HCT116 (cell line): ENCODE data around the gene MYLK4. TPM values are rescaled to one million over a fixed set of nuclear protein-coding genes. Genes with fewer than 3 reads are reported as not detected.

Experiments used
- ATAC-seq: fragments of 200-7000 bp; cut with Tn5 transposase; 2 replicates; pipeline ENCODE4 v1.9.1; 2020; ENCODE audit warnings: mild to moderate bottlenecking, moderate library complexity
- BruUV-seq: library from RNA; stranded (reverse); fragments of 400-500 nt; replicated peaks from 2 replicates; lab custom pipeline; 2021; lab: Mats Ljungman, UMichigan
- CTCF ChIA-PET: fragments of 300-600 bp; sonication (Branson Sonifier 250); formaldehyde crosslinking; loops from one replicate; lab custom pipeline; 2021; ENCODE audit warnings: antibody characterized with exemption; lab: Charles Lee
- POLR2A ChIA-PET: fragments of 300-600, 350-600 bp; sonication (Branson Sonifier 250); formaldehyde crosslinking; loops from one replicate; lab custom pipeline; 2021; ENCODE audit warnings: antibody characterized with exemption; lab: Charles Lee
- RAD21 ChIA-PET, 2 experiments: fragments of 300-600 bp; sonication (Branson Sonifier 250); formaldehyde crosslinking; loops; one replicate each; lab custom pipeline; 2023; ENCODE audit warnings: low total read pairs in 2 of 2; ENCODE audit not compliant: uncharacterized antibody in 2 of 2, unreplicated experiment in 2 of 2, low non-redundant PET in 1 of 2; lab: Charles Lee
- DNase-seq: peaks from one replicate; pipeline ENCODE4 v3.0.0-alpha.2; 2010; ENCODE audit warnings: low read depth, low spot score
- H2AFZ ChIP-seq: fragments of 200-600 bp; shearing (Covaris generic), sonication (generic); 2 replicates; pipeline ENCODE4 v1.6.1; 2017; ENCODE audit warnings: low read depth, mixed run types, mixed read lengths, antibody characterized with exemption, low read length; ENCODE audit not compliant: poor library complexity, severe bottlenecking
- H3K27ac ChIP-seq: 2 replicates; pipeline ENCODE4 v1.5.1; 2012; ENCODE audit warnings: low read depth, low read length
- H3K27me3 ChIP-seq: fragments of 200-600 bp; sonication (generic); 2 replicates; pipeline ENCODE4 v1.6.1; 2016; ENCODE audit warnings: mixed run types, low read length, mixed read lengths; ENCODE audit not compliant: insufficient read depth
- H3K36me3 ChIP-seq, 2 experiments: fragments of 200-500 bp in 1 of 2; fragments of 200-600 bp in 1 of 2; sonication (Bioruptor generic) in 1 of 2; sonication (generic) in 1 of 2; 2 replicates each; pipeline versions ENCODE4 v1.5.1 to v1.6.1; 2014 to 2016; ENCODE audit warnings: low read length in 2 of 2, inconsistent platforms in 1 of 2, mixed read lengths in 1 of 2, mixed run types in 1 of 2; ENCODE audit not compliant: insufficient read depth in 2 of 2, control insufficient read depth in 1 of 2
- H3K4me1 ChIP-seq, 2 experiments: fragments of 200-600 bp in 1 of 2; sonication (generic) in 1 of 2; 2 replicates each; pipeline versions ENCODE4 v1.5.1 to v1.6.1; 2012 to 2017; ENCODE audit warnings: low read length in 2 of 2, inconsistent platforms in 1 of 2, mild to moderate bottlenecking in 1 of 2, mixed read lengths in 1 of 2, mixed run types in 1 of 2, moderate library complexity in 1 of 2; ENCODE audit not compliant: insufficient read depth in 2 of 2, control insufficient read depth in 1 of 2
- H3K4me2 ChIP-seq: fragments of 200-600 bp; sonication (generic); 2 replicates; pipeline ENCODE4 v1.6.1; 2017; ENCODE audit warnings: mixed run types, low read length, mixed read lengths
- H3K4me3 ChIP-seq, 2 experiments: fragments of 200-600 bp in 1 of 2; sonication (generic) in 1 of 2; replicated peaks in 1 of 2; 2 replicates each; pipeline ENCODE4 v1.5.1; 2011 to 2016; ENCODE audit warnings: low read length in 2 of 2, control low read depth in 1 of 2, low read depth in 1 of 2, mild to moderate bottlenecking in 1 of 2, mixed read lengths in 1 of 2, mixed run types in 1 of 2
- H3K79me2 ChIP-seq: fragments of 200-600 bp; sonication (generic); 2 replicates; pipeline ENCODE4 v1.6.1; 2017; ENCODE audit warnings: mild to moderate bottlenecking, mixed run types, low read length, moderate library complexity, mixed read lengths; ENCODE audit not compliant: insufficient read depth
- H3K9ac ChIP-seq: fragments of 200-600 bp; sonication (generic); 2 replicates; pipeline ENCODE4 v1.6.1; 2016; ENCODE audit warnings: low read length, mixed read lengths
- H3K9me2 ChIP-seq: fragments of 200-600 bp; sonication (generic), shearing (Covaris generic); 2 replicates; pipeline ENCODE4 v1.6.1; 2017; ENCODE audit warnings: mixed run types, mild to moderate bottlenecking, moderate library complexity; ENCODE audit not compliant: insufficient read depth
- H3K9me3 ChIP-seq, 2 experiments: fragments of 200-500 bp in 1 of 2; fragments of 200-600 bp in 1 of 2; sonication (Bioruptor generic) in 1 of 2; sonication (generic) in 1 of 2; 2 replicates each; pipeline ENCODE4 v1.6.1; 2014 to 2017; ENCODE audit warnings: low read length in 2 of 2, mixed read lengths in 2 of 2, inconsistent platforms in 1 of 2, low read depth in 1 of 2, mild to moderate bottlenecking in 1 of 2, mixed run types in 1 of 2, moderate library complexity in 1 of 2; ENCODE audit not compliant: control insufficient read depth in 1 of 2, insufficient read depth in 1 of 2
- H4K20me1 ChIP-seq: fragments of 200-600 bp; sonication (generic), shearing (Covaris generic); 2 replicates; pipeline ENCODE4 v1.6.1; 2017; ENCODE audit warnings: mixed run types, mild to moderate bottlenecking, moderate library complexity; ENCODE audit not compliant: insufficient read depth
- ATF3 ChIP-seq: IDR thresholded peaks from 2 replicates; pipeline ENCODE4 v1.6.1; 2012
- CBX3 ChIP-seq: IDR thresholded peaks from 2 replicates; pipeline ENCODE4 v1.6.1; 2012; ENCODE audit warnings: low read depth
- CEBPB ChIP-seq: IDR thresholded peaks from 2 replicates; pipeline ENCODE4 v1.6.1; 2012; ENCODE audit warnings: low read depth
- CTCF ChIP-seq, 3 experiments: fragments of 200-600 bp in 1 of 3; sonication (generic) in 1 of 3; IDR thresholded peaks in 2 of 3; conservative IDR thresholded peaks in 1 of 3; 2 replicates each; pipeline ENCODE4 v1.5.1; 2012 to 2017; ENCODE audit warnings: low read depth in 2 of 3, low read length in 2 of 3, antibody characterized with exemption in 1 of 3, borderline replicate concordance in 1 of 3, control low read depth in 1 of 3, mild to moderate bottlenecking in 1 of 3, mixed read lengths in 1 of 3, mixed run types in 1 of 3, moderate library complexity in 1 of 3; ENCODE audit not compliant: insufficient read depth in 1 of 3
- ELF1 ChIP-seq: IDR thresholded peaks from 2 replicates; pipeline ENCODE4 v1.6.1; 2012; ENCODE audit warnings: low read depth, borderline replicate concordance
- EZH2phosphoT487 ChIP-seq: fragments of 200-600 bp; IDR thresholded peaks from 2 replicates; pipeline ENCODE4 v1.6.1; 2018; ENCODE audit warnings: antibody characterized with exemption, borderline replicate concordance
- FOSL1 ChIP-seq: IDR thresholded peaks from 2 replicates; pipeline ENCODE4 v1.6.1; 2012; ENCODE audit warnings: low read depth
- JUND ChIP-seq: IDR thresholded peaks from 2 replicates; pipeline ENCODE4 v1.6.1; 2012
- MAX ChIP-seq: IDR thresholded peaks from 2 replicates; pipeline ENCODE4 v1.6.1; 2012
- POLR2AphosphoS5 ChIP-seq: IDR thresholded peaks from 2 replicates; pipeline ENCODE4 v1.6.1; 2011; ENCODE audit warnings: mild to moderate bottlenecking, low read depth, low read length, moderate library complexity
- REST ChIP-seq: IDR thresholded peaks from 2 replicates; pipeline ENCODE4 v1.6.1; 2012; ENCODE audit warnings: low read depth
- SIN3A ChIP-seq: IDR thresholded peaks from 2 replicates; pipeline ENCODE4 v1.6.1; 2012; ENCODE audit warnings: low read depth
- SP1 ChIP-seq: IDR thresholded peaks from 2 replicates; pipeline ENCODE4 v1.6.1; 2012; ENCODE audit warnings: low read depth
- YY1 ChIP-seq: IDR thresholded peaks from 2 replicates; pipeline ENCODE4 v1.6.1; 2011; ENCODE audit warnings: low read length, low read depth, moderate library complexity, mild to moderate bottlenecking; ENCODE audit not compliant: insufficient replicate concordance; ENCODE audit errors: extremely low read depth
- ZFX ChIP-seq: fragments of 450-650 bp; IDR thresholded peaks from 2 replicates; pipeline ENCODE4 v1.6.1; 2017
- intact Hi-C: fragments of 100-400 bp; cut with micrococcal nuclease; formaldehyde crosslinking; loops from 2 replicates; pipeline ENCODE4 v1.10.0; 2022
- total RNA-seq: library from RNA; stranded (reverse); gene quantifications from one replicate; pipeline ENCODE4 v1.2.1, GENCODE V29; 2021; ENCODE audit not compliant: unreplicated experiment

MYLK4 gene
- total RNA-seq, 1 experiment from 2014 or later: 0.27 TPM

- Histone ChIP-seq H3K9ac (no peak overlapping the region), H3K9me2 (no peaks in the 10 kb centered on the region), H4K20me1 (no peaks in the 10 kb centered on the region), H3K4me2 (no peak overlapping the region), H3K27ac (no peak overlapping the region), H2AFZ (no peak overlapping the region), H3K27me3 (no peaks in the 10 kb centered on the region), H3K4me3 (no peak overlapping the region), H3K36me3 (no peaks in the 10 kb centered on the region), H3K4me1 (peaks cover 0 to 35% of the 10 kb centered on the region in 2 experiments; a peak in 1 of 4 replicates), H3K9me3 (no peaks in the 10 kb centered on the region), H3K79me2 (no peaks in the 10 kb centered on the region)
- ChIA-PET POLR2A (no interaction called here), CTCF (interaction anchor here (0.8 kb wide), 1 partner anchor 9 kb away, joined by 4 read pairs; no protein-coding TSS in a partner anchor), RAD21 (no interaction called here)
- TF ChIP-seq JUND: peak; percentile 59
- TF ChIP-seq SP1: peak; percentile 57; the same call in 1 of the 2 replicates
- TF ChIP-seq ZFX: no peak
- peak; percentile 30; the same call in 1 of the 2 replicates for TF ChIP-seq MAX
- peak; percentile 60; the same call in 1 of the 2 replicates for TF ChIP-seq FOSL1
- BruUV-seq: no TSS peak
- intact Hi-C loops: no loop called here
- ATAC-seq (no peak), DNase-seq (no peak)
Observed at GRCh38 chr6:2799936-2800527, 49.3 kb upstream of the MYLK4 start.

GRCh38 chr6:2798586-2799134, 47.9 kb upstream of the MYLK4 start:
- no peak overlapping the region for H3K27ac ChIP-seq
- intact Hi-C loops: no loop called here
- H3K9me2 ChIP-seq: no peaks in the 10 kb centered on the region
- ChIA-PET CTCF (interaction anchor here (0.7 kb wide), 1 partner anchor 7 kb away, joined by 3 read pairs; no protein-coding TSS in a partner anchor), POLR2A (no interaction called here), RAD21 (no interaction called here)
- ATAC-seq: no peak
- H3K36me3 ChIP-seq: no peaks in the 10 kb centered on the region
- BruUV-seq: no TSS peak
- H2AFZ ChIP-seq: no peak overlapping the region
- H3K9me3 ChIP-seq: no peaks in the 10 kb centered on the region
- no peak overlapping the region for H3K9ac ChIP-seq
- H3K27me3 ChIP-seq: no peaks in the 10 kb centered on the region
- DNase-seq: no peak
- H3K4me2 ChIP-seq: no peak overlapping the region
- no peak overlapping the region for H3K4me3 ChIP-seq
- H3K4me1 ChIP-seq: peaks cover 2 to 46% of the 10 kb centered on the region in 2 experiments; a peak in 2 of 4 replicates
- no peaks in the 10 kb centered on the region for H4K20me1 ChIP-seq
- no peaks in the 10 kb centered on the region for H3K79me2 ChIP-seq
- TF ChIP-seq REST (no peak), CEBPB (no peak), SIN3A (no peak), POLR2AphosphoS5 (no peak), CBX3 (no peak), JUND (no peak), CTCF (IDR thresholded peaks at IDR 0.05 in 2 of 3, conservative IDR thresholded peaks at IDR 0.05 in 1 of 3; ENCODE audit: borderline replicate concordance in 1 of 3, insufficient read depth in 1 of 3, low read depth in 2 of 3, low read length in 2 of 3) (no peak), ATF3 (no peak), ZFX (no peak), YY1 (no peak), ELF1 (no peak), EZH2phosphoT487 (no peak)
